ENCODE data around the gene B3GALT5. TPM values are rescaled to one million over a fixed set of nuclear protein-coding genes. Genes with fewer than 3 reads are reported as not detected.

Gene B3GALT5
- total and polyA plus RNA-seq, 4 experiments from 2014 or later: not detected

- intact Hi-C loops (cut with micrococcal nuclease): no loop called here
- no peak overlapping the region for H3K27ac Mint-ChIP-seq
Measured at GRCh38 chr21:39669976-39670661, 57.4 kb downstream of the B3GALT5 start.

DNA sequence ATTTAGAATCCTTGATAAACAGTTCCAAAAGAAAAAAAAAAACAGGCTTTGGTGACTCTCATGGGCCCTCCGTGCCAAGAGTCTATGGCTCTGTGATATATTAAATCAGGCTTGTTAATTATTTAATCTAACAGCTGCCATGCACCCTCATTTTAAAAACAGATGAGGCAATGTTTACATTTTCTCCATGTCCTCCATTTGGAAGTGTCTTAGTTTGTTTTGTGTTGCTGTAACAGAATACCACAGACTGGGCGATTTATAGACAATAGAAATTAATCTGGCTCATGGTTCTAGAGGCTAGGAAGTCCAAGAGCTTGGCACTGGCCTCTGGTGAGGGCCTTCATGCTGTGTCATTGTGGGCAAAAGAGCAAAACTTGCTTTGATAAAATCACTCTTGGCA, 58.0 kb downstream of the B3GALT5 start:
- no peaks in the 10 kb centered on the region for H3K36me3 ChIP-seq (ENCODE audit: insufficient read depth, low read length)
- H3K4me3 Mint-ChIP-seq: no peak overlapping the region
- H3K9me3 Mint-ChIP-seq: peaks cover 0 to 4% (median 1%) of the 10 kb centered on the region in 8 donors
- H3K27ac Mint-ChIP-seq: no peak overlapping the region
- no peak overlapping the region for H3K27ac ChIP-seq (ENCODE audit: low read depth, low read length)
- H3K4me1 ChIP-seq (ENCODE audit: insufficient read depth, low read length): no peaks in the 10 kb centered on the region
- no peak overlapping the region for H3K4me3 ChIP-seq (ENCODE audit: low read length in 2 of 2)
- intact Hi-C loops (cut with micrococcal nuclease): no loop called here
- no peaks in the 10 kb centered on the region for H3K27me3 ChIP-seq (ENCODE audit: insufficient read depth, low read length)
- no peaks in the 10 kb centered on the region for H3K9me3 ChIP-seq (ENCODE audit: control insufficient read depth in 1 of 2, low read length in 2 of 2)
- DNase-seq: no peak
- ChIA-PET CTCF (ENCODE audit: partially characterized antibody) (no interaction called here), POLR2A (ENCODE audit: partially characterized antibody) (no interaction called here)
- no peaks in the 10 kb centered on the region for H3K36me3 Mint-ChIP-seq
- no peaks in the 10 kb centered on the region for H3K4me1 Mint-ChIP-seq
- peaks cover 2 to 7% of the 10 kb centered on the region in 2 donors for H3K27me3 Mint-ChIP-seq

More at GRCh38 chr21:39669976-39670661, 57.4 kb downstream of the B3GALT5 start:
- DNase-seq: no peak
- no peaks in the 10 kb centered on the region for H3K36me3 ChIP-seq (ENCODE audit: insufficient read depth, low read length)
- no peaks in the 10 kb centered on the region for H3K4me1 Mint-ChIP-seq
- POLR2A ChIA-PET (ENCODE audit: partially characterized antibody): no interaction called here
- H3K4me3 ChIP-seq (ENCODE audit: low read length in 2 of 2): no peak overlapping the region
- no peaks in the 10 kb centered on the region for H3K9me3 ChIP-seq (ENCODE audit: control insufficient read depth in 1 of 2, low read length in 2 of 2)
- peaks cover 0 to 4% (median 0%) of the 10 kb centered on the region in 8 donors for H3K9me3 Mint-ChIP-seq
- H3K36me3 Mint-ChIP-seq: no peaks in the 10 kb centered on the region
- no peak overlapping the region for H3K4me3 Mint-ChIP-seq
- H3K27me3 Mint-ChIP-seq: peaks cover 5 to 6% of the 10 kb centered on the region in 2 donors
- no peaks in the 10 kb centered on the region for H3K4me1 ChIP-seq (ENCODE audit: insufficient read depth, low read length)
- CTCF ChIA-PET (ENCODE audit: partially characterized antibody): no interaction called here
- H3K27ac ChIP-seq (ENCODE audit: low read depth, low read length): no peak overlapping the region
- no peaks in the 10 kb centered on the region for H3K27me3 ChIP-seq (ENCODE audit: insufficient read depth, low read length)

DNA sequence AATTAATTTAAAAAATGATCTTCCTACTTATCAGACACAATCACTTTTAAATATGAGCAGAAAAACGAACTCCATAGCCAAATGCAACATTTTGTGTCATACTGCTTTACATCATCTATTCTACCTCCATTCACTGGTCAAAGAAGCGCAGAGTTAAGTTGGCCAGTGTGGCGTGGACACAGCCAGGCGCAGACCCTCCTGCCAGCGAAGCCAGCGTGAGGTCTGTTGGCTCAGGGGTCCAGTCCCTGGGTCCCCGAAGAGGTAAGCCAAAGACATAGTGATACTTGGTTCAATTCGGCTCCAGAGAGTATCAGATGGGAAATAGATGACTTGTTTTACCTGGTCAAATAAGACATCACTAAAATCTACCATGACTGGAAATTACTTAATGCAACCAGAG, 59.2 kb downstream of the B3GALT5 start:
- no peaks in the 10 kb centered on the region for H3K4me1 Mint-ChIP-seq
- DNase-seq: no peak
- no peak overlapping the region for H3K4me3 ChIP-seq (ENCODE audit: low read length in 2 of 2)
- H3K27me3 ChIP-seq (ENCODE audit: insufficient read depth, low read length): no peaks in the 10 kb centered on the region
- peaks cover 2 to 8% of the 10 kb centered on the region in 2 donors for H3K27me3 Mint-ChIP-seq
- CTCF ChIA-PET (ENCODE audit: partially characterized antibody): no interaction called here
- H3K4me1 ChIP-seq (ENCODE audit: insufficient read depth, low read length): no peaks in the 10 kb centered on the region
- H3K27ac ChIP-seq (ENCODE audit: low read depth, low read length): no peak overlapping the region
- H3K9me3 ChIP-seq (ENCODE audit: control insufficient read depth in 1 of 2, low read length in 2 of 2): no peaks in the 10 kb centered on the region
- peaks cover 0 to 6% (median 1%) of the 10 kb centered on the region in 8 donors for H3K9me3 Mint-ChIP-seq
- no peak overlapping the region for H3K27ac Mint-ChIP-seq
- intact Hi-C loops (cut with micrococcal nuclease): no loop called here
- no peaks in the 10 kb centered on the region for H3K36me3 ChIP-seq (ENCODE audit: insufficient read depth, low read length)
- POLR2A ChIA-PET (ENCODE audit: partially characterized antibody): no interaction called here
- no peak overlapping the region for H3K4me3 Mint-ChIP-seq
- H3K36me3 Mint-ChIP-seq: no peaks in the 10 kb centered on the region

GRCh38 chr21:39673163-39673562, 60.4 kb downstream of the B3GALT5 start:
- POLR2A ChIA-PET (ENCODE audit: partially characterized antibody): no interaction called here
- H3K4me3 Mint-ChIP-seq: no peak overlapping the region
- H3K9me3 ChIP-seq (ENCODE audit: control insufficient read depth in 1 of 2, low read length in 2 of 2): no peaks in the 10 kb centered on the region

GRCh38 chr21:39673736-39674135, 61.0 kb downstream of the B3GALT5 start:
- H3K4me3 Mint-ChIP-seq: no peak overlapping the region
- H3K9me3 Mint-ChIP-seq: peaks cover 0 to 7% (median 1%) of the 10 kb centered on the region in 8 donors
- Histone ChIP-seq H3K27ac (ENCODE audit: low read depth, low read length) (no peak overlapping the region), H3K4me3 (ENCODE audit: low read length in 2 of 2) (no peak overlapping the region), H3K27me3 (ENCODE audit: insufficient read depth, low read length) (no peaks in the 10 kb centered on the region), H3K36me3 (ENCODE audit: insufficient read depth, low read length) (no peaks in the 10 kb centered on the region), H3K4me1 (ENCODE audit: insufficient read depth, low read length) (no peaks in the 10 kb centered on the region), H3K9me3 (ENCODE audit: control insufficient read depth in 1 of 2, low read length in 2 of 2) (no peaks in the 10 kb centered on the region)
- peaks cover 2 to 9% of the 10 kb centered on the region in 2 donors for H3K27me3 Mint-ChIP-seq
- intact Hi-C loops (cut with micrococcal nuclease): no loop called here
- no peak for DNase-seq
- no peak overlapping the region for H3K27ac Mint-ChIP-seq
- no peaks in the 10 kb centered on the region for H3K36me3 Mint-ChIP-seq
- no peaks in the 10 kb centered on the region for H3K4me1 Mint-ChIP-seq
- ChIA-PET CTCF (ENCODE audit: partially characterized antibody) (no interaction called here), POLR2A (ENCODE audit: partially characterized antibody) (no interaction called here)

More at GRCh38 chr21:39673163-39673562, 60.4 kb downstream of the B3GALT5 start:
- no peaks in the 10 kb centered on the region for H3K36me3 ChIP-seq (ENCODE audit: insufficient read depth, low read length)
- intact Hi-C loops (cut with micrococcal nuclease): no loop called here
- H3K27ac ChIP-seq (ENCODE audit: low read depth, low read length): no peak overlapping the region
- no peaks in the 10 kb centered on the region for H3K4me1 ChIP-seq (ENCODE audit: insufficient read depth, low read length)
- Mint-ChIP-seq H3K27ac (no peak overlapping the region), H3K9me3 (peaks cover 0 to 7% (median 1%) of the 10 kb centered on the region in 8 donors), H3K4me1 (no peaks in the 10 kb centered on the region), H3K36me3 (no peaks in the 10 kb centered on the region), H3K27me3 (peaks cover 2 to 9% of the 10 kb centered on the region in 2 donors)
- no peak overlapping the region for H3K4me3 ChIP-seq (ENCODE audit: low read length in 2 of 2)
- CTCF ChIA-PET (ENCODE audit: partially characterized antibody): no interaction called here
- no peaks in the 10 kb centered on the region for H3K27me3 ChIP-seq (ENCODE audit: insufficient read depth, low read length)
- DNase-seq: no peak

DNA sequence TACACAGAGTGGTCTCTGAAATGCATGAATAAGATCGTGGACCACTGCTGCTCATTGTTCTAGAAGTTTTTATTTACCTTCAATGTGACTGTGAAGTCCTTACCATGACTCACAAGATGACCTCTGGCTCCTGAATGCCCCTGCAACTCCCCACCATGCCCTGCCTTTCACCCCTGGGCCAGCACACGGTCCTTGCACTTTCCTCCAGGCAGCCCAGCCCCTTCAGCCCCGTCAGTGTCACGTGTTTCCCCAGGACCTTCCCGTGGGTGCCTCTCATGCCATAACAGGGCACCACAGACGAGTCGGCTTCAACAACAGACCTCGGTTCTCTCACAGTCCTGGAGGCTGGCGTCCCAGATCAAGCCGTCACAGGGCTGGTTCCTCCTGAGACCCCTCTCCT, 62.1 kb downstream of the B3GALT5 start:
- Histone ChIP-seq H3K36me3 (ENCODE audit: insufficient read depth, low read length) (no peaks in the 10 kb centered on the region), H3K4me1 (ENCODE audit: insufficient read depth, low read length) (no peaks in the 10 kb centered on the region), H3K9me3 (ENCODE audit: control insufficient read depth in 1 of 2, low read length in 2 of 2) (no peaks in the 10 kb centered on the region), H3K27ac (ENCODE audit: low read depth, low read length) (no peak overlapping the region), H3K4me3 (ENCODE audit: low read length in 2 of 2) (no peak overlapping the region), H3K27me3 (ENCODE audit: insufficient read depth, low read length) (no peaks in the 10 kb centered on the region)
- no peaks in the 10 kb centered on the region for H3K4me1 Mint-ChIP-seq
- H3K27me3 Mint-ChIP-seq: peaks cover 2 to 9% of the 10 kb centered on the region in 2 donors
- peaks cover 0 to 8% (median 2%) of the 10 kb centered on the region in 8 donors for H3K9me3 Mint-ChIP-seq
- POLR2A ChIA-PET (ENCODE audit: partially characterized antibody): no interaction called here
- CTCF ChIA-PET (ENCODE audit: partially characterized antibody): no interaction called here
- H3K27ac Mint-ChIP-seq: no peak overlapping the region
- DNase-seq: no peak
- H3K4me3 Mint-ChIP-seq: no peak overlapping the region
- intact Hi-C loops (cut with micrococcal nuclease): no loop called here
- H3K36me3 Mint-ChIP-seq: no peaks in the 10 kb centered on the region

DNA sequence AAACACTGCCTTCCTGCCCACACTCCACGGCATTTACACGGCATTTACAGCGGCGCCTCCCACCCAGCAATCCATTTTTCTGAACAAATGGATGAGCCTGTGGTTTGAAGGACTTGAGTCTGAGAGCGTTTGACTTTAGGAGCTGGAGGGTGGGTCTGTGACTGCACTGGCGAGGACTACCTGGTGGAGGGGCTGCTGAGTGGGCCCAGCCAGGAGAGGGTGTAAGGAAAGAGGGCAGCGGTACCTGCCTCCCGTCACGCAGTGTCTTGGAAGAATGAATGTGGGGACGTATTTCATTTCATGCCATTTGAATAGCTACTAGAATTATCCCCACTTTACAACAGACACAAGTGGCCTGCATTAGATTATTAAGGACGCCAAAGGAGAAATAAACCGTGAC, 62.9 kb downstream of the B3GALT5 start:
- Mint-ChIP-seq H3K27me3 (peaks cover 2 to 9% of the 10 kb centered on the region in 2 donors), H3K4me3 (no peak overlapping the region)

More for the DNA sequence above, 62.9 kb downstream of the B3GALT5 start:
- peak overlapping the region in 1 of 7 donors; percentile 13 for H3K27ac Mint-ChIP-seq
- no peaks in the 10 kb centered on the region for H3K4me1 ChIP-seq (ENCODE audit: insufficient read depth, low read length)
- intact Hi-C loops (cut with micrococcal nuclease): no loop called here
- H3K4me1 Mint-ChIP-seq: no peaks in the 10 kb centered on the region
- H3K27ac ChIP-seq (ENCODE audit: low read depth, low read length): no peak overlapping the region
- H3K4me3 ChIP-seq (ENCODE audit: low read length in 2 of 2): no peak overlapping the region
- ChIA-PET POLR2A (ENCODE audit: partially characterized antibody) (no interaction called here), CTCF (ENCODE audit: partially characterized antibody) (no interaction called here)
- peaks cover 0 to 8% (median 3%) of the 10 kb centered on the region in 8 donors for H3K9me3 Mint-ChIP-seq
- no peaks in the 10 kb centered on the region for H3K9me3 ChIP-seq (ENCODE audit: control insufficient read depth in 1 of 2, low read length in 2 of 2)
- no peaks in the 10 kb centered on the region for H3K36me3 ChIP-seq (ENCODE audit: insufficient read depth, low read length)
- no peaks in the 10 kb centered on the region for H3K36me3 Mint-ChIP-seq
- no peak for DNase-seq
- H3K27me3 ChIP-seq (ENCODE audit: insufficient read depth, low read length): no peaks in the 10 kb centered on the region
